ENCODE data around the gene ALDH1L1. TPM values are rescaled to one million over a fixed set of nuclear protein-coding genes. Genes with fewer than 3 reads are reported as not detected.

ALDH1L1 gene
- total and polyA plus RNA-seq, 4 donors, result 0.51 to 9.0 (median 2.8) TPM

- Histone ChIP-seq H3K4me3 (no peak overlapping the region), H3K27ac (ENCODE audit: low read depth in 1 of 2, low read length in 1 of 2) (no peak overlapping the region), H3K9ac (ENCODE audit: insufficient read depth in 1 of 2, low read length in 2 of 2) (no peak overlapping the region), H3K4me1 (ENCODE audit: control insufficient read depth in 5 of 5, insufficient read depth in 5 of 5, low read length in 5 of 5) (peaks cover 0 to 5% (median 0%) of the 10 kb centered on the region in 5 donors), H3K27me3 (ENCODE audit: control insufficient read depth in 3 of 3, insufficient read depth in 3 of 3, low read length in 2 of 3) (no peaks in the 10 kb centered on the region), H3K9me3 (ENCODE audit: control insufficient read depth in 4 of 4, insufficient read depth in 3 of 4, low read length in 3 of 4) (peaks cover 0 to 2% (median 0%) of the 10 kb centered on the region in 4 donors), H3K36me3 (ENCODE audit: control insufficient read depth in 4 of 4, insufficient read depth in 4 of 4, low read length in 4 of 4) (no peaks in the 10 kb centered on the region)
- peak in 1 of 3 donors; percentile 8 for DNase-seq
- TF ChIP-seq, protein P1, sequence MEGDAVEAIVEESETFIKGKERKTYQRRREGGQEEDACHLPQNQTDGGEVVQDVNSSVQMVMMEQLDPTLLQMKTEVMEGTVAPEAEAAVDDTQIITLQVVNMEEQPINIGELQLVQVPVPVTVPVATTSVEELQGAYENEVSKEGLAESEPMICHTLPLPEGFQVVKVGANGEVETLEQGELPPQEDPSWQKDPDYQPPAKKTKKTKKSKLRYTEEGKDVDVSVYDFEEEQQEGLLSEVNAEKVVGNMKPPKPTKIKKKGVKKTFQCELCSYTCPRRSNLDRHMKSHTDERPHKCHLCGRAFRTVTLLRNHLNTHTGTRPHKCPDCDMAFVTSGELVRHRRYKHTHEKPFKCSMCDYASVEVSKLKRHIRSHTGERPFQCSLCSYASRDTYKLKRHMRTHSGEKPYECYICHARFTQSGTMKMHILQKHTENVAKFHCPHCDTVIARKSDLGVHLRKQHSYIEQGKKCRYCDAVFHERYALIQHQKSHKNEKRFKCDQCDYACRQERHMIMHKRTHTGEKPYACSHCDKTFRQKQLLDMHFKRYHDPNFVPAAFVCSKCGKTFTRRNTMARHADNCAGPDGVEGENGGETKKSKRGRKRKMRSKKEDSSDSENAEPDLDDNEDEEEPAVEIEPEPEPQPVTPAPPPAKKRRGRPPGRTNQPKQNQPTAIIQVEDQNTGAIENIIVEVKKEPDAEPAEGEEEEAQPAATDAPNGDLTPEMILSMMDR (IDR thresholded peaks at IDR 0.05; ENCODE audit: control extremely low read depth, extremely low read depth), result no peak
- WGBS, 2 donors, result 67 to 81% methylated on average over 10 of the region's 10 CpGs
- ATAC-seq (ENCODE audit: insufficient read depth, low FRiP score), result no peak
These were observed 56.1 kb downstream of the ALDH1L1 start for GRCh38 chr3:126124148-126124868.

DNA sequence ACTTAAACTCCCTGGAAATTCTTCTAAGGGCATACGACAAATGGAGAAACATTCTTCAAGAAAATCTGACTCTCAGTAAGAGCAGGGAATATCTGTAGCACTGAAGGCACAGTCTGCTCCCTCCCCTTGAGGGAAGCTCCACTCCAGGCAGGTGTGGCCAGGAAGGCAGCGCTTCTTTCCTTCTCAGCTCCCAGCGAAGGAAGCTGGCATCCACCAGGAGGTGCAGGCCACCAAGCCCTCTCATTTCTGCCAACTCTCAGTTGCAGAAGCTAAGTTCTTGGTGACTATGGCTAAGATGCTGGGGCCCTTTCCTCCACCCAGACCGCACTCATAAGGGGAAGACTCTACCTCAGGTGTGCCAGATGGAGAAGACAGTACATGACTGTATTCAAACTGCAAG lies 58.8 kb downstream of the ALDH1L1 start:
- TF ChIP-seq, protein P1 (IDR thresholded peaks at IDR 0.05; ENCODE audit: control extremely low read depth, extremely low read depth), result no peak
- DNase-seq (no peak), ATAC-seq (ENCODE audit: insufficient read depth, low FRiP score) (no peak)
- Histone ChIP-seq H3K27ac (ENCODE audit: low read depth in 1 of 2, low read length in 1 of 2) (no peak overlapping the region), H3K27me3 (ENCODE audit: control insufficient read depth in 3 of 3, insufficient read depth in 3 of 3, low read length in 2 of 3) (no peaks in the 10 kb centered on the region), H3K9me3 (ENCODE audit: control insufficient read depth in 4 of 4, insufficient read depth in 3 of 4, low read length in 3 of 4) (peaks cover 0 to 2% (median 0%) of the 10 kb centered on the region in 4 donors), H3K4me1 (ENCODE audit: control insufficient read depth in 5 of 5, insufficient read depth in 5 of 5, low read length in 5 of 5) (peaks cover 0 to 2% (median 0%) of the 10 kb centered on the region in 5 donors), H3K9ac (ENCODE audit: insufficient read depth in 1 of 2, low read length in 2 of 2) (no peak overlapping the region), H3K4me3 (no peak overlapping the region), H3K36me3 (ENCODE audit: control insufficient read depth in 4 of 4, insufficient read depth in 4 of 4, low read length in 4 of 4) (no peaks in the 10 kb centered on the region)
- WGBS, 2 donors, result 89 to 94% methylated on average over 4 of the region's 4 CpGs

DNA sequence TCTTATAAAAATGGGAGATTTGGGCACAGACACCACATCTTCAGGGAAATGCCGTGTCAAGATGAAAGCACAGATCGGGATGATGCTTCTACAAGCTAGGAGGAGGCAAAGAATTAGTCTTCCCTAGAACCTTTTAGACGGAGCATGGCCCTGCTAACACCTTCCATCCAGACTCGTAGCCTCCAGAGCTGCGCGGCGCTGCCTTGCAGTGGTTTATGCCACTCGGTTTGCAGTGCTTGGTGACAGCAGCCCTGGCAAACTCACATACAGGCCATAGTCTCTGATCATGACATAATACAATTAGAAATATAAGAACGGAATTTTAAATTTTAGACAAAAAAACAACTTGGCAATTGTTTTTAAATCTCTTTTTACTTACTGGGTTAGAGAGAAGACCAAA lies 59.3 kb downstream of the ALDH1L1 start:
- H3K9me3 ChIP-seq (ENCODE audit: control insufficient read depth in 4 of 4, insufficient read depth in 3 of 4, low read length in 3 of 4), result peaks cover 0 to 2% (median 0%) of the 10 kb centered on the region in 4 donors
- H3K4me1 ChIP-seq (ENCODE audit: control insufficient read depth in 5 of 5, insufficient read depth in 5 of 5, low read length in 5 of 5), result peaks cover 0 to 2% (median 0%) of the 10 kb centered on the region in 5 donors
- H3K27ac ChIP-seq (ENCODE audit: low read depth in 1 of 2, low read length in 1 of 2), result no peak overlapping the region
- no peak overlapping the region for H3K4me3 ChIP-seq
- H3K36me3 ChIP-seq (ENCODE audit: control insufficient read depth in 4 of 4, insufficient read depth in 4 of 4, low read length in 4 of 4), result no peaks in the 10 kb centered on the region
- ATAC-seq (ENCODE audit: insufficient read depth, low FRiP score) (no peak), DNase-seq (no peak)
- H3K9ac ChIP-seq (ENCODE audit: insufficient read depth in 1 of 2, low read length in 2 of 2), result no peak overlapping the region
- 92 to 95% methylated on average over 9 of the region's 9 CpGs for WGBS, 2 donors
- H3K27me3 ChIP-seq (ENCODE audit: control insufficient read depth in 3 of 3, insufficient read depth in 3 of 3, low read length in 2 of 3), result no peaks in the 10 kb centered on the region
- TF ChIP-seq, protein P1 (IDR thresholded peaks at IDR 0.05; ENCODE audit: control extremely low read depth, extremely low read depth), result no peak
